GM19025 (cell line): ENCODE measurements around the gene SLC35E4.

Experiments used
- ATAC-seq: cut with Tn5 transposase; IDR thresholded peaks from one replicate; pipeline ENCODE4 v1.9.1; 2021; ENCODE audit warnings: mild to moderate bottlenecking, low read depth, moderate library complexity; ENCODE audit not compliant: unreplicated experiment

Gene SLC35E4

GRCh38 chr22:30681831-30682230, 46.2 kb downstream of the SLC35E4 start:
- no peak for ATAC-seq

DNA sequence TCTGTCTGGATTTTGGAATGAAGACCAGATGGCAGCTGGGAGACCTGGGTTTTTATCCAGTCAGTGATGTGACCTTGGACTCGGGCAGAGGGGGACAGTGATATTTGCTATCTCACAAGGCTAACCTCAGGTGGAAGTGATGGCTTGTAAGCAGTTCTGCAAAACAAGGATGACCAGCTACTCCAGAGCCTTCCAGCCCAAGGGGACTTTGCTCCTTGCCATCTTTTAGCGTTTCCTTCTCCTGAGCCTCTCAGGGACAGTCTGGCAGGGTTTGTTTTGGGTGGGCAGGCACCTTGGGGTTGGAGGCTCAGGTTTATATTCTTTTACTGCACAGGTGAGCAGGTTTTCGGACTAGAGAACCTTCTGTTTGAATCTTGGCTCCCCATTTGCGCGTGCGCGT, 49.6 kb downstream of the SLC35E4 start:
- ATAC-seq: no peak

GRCh38 chr22:30687358-30687757, 51.8 kb downstream of the SLC35E4 start:
- no peak for ATAC-seq

- ATAC-seq: no peak
Measured at GRCh38 chr22:30689622-30690021, 54.0 kb downstream of the SLC35E4 start.

- ATAC-seq: no peak
Measured at GRCh38 chr22:30691204-30691603, 55.6 kb downstream of the SLC35E4 start.

- ATAC-seq: no peak
Measured at GRCh38 chr22:30694171-30694639, 58.6 kb downstream of the SLC35E4 start.

GRCh38 chr22:30694640-30695350, 59.2 kb downstream of the SLC35E4 start, which contains the start of gene OSBP2:
Gene OSBP2 (plus strand): TSS chr22:30694874. CDS start chr22:30694910, 36 bp downstream.
- no peak for ATAC-seq

- ATAC-seq: no peak
Measured at GRCh38 chr22:30695351-30695851, 59.8 kb downstream of the SLC35E4 start.

GRCh38 chr22:30695871-30696655, 60.5 kb downstream of the SLC35E4 start:
- ATAC-seq: no peak
